ENCODE measurements around the gene PFKP.

The PFKP gene

DNA sequence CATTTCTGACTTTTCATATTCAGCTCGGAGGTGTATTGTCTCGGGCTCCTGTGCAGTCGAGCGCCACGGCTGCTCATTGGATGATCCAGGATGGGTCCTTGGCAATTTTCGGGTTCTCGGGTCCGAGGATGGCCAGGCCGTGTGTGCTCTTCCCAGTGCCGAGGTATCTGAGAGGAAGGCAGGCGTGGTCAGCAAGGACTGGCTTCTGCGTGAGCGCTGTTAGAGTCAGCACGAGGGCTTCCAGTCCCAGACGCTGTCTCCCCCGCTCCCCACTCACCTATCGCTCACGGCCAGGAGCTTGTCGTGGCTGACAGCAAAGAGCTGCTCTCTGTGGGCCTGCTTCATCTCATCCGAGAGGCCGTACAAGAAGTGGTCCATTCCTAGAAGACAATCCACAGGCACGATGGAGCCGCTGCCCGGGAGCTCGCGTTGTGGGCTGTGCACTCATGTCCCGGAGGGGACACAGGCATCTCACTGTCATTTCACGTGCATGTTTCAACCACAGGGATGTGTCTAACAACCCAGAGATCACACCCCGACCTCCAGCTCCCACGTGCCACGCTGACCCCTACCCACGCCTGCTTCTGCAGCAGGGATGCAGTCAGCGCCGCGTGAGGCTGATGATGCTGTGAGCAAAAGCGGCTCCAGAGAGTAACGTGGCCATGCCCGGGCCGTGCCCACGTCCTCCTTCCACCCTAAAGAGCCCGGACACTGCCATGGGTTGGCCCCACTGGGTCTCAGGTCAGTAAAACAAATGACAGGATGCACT, 70.8 kb downstream of the PFKP start:
- DNase-seq, result no peak

DNA sequence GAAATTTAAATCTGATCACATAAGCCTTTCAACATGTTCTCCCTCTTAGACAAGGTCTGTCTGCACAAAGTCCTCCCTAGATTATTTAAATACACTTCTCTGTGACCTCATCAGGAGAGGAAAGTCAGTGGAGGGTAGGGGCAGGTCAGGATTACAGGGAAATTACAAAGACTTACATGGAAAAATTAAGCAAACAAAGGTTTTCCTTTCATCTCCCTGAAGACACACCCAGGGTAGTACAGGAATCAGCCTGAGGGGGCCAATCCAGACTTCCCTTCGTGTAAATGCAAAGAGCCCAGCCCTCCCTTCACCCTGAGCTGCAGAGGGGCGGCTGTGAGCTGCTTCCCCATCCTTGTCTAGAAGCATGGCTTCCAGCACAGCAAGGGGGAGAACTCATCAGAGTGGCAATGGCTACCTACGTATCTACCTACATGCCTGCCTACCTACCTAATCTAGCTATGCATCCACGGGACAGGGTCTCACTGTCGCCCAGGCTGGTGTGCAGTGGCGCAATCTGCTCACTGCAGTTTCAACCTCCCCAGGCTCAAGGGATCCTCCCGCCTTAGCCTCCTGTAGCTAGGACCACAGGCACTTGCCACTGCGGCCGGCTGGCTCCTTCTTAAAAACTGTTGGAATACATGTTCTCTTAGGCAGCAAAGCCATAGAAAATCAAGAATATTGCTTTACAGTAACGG, 72.0 kb downstream of the PFKP start:
- no peak for DNase-seq

DNA sequence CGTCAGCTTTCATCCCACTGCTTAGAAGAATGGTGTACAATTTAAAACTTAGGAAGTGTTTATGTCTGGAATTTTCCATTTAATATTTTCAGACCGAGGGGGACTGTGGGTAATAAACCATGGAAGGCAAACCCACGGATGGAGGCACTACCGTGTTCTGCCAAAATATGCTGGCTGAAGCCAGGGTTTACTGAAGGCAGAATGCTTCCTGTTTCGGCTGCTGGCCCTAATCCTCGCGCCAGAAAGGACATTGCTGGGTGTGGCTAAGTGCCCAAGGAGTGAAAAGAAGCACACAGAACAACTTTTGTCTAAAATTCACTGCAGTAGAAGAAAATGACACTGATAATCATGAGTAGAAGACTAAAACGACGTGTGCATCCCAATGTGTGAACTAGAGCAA, 72.9 kb downstream of the PFKP start:
- DNase-seq, result no peak

DNA sequence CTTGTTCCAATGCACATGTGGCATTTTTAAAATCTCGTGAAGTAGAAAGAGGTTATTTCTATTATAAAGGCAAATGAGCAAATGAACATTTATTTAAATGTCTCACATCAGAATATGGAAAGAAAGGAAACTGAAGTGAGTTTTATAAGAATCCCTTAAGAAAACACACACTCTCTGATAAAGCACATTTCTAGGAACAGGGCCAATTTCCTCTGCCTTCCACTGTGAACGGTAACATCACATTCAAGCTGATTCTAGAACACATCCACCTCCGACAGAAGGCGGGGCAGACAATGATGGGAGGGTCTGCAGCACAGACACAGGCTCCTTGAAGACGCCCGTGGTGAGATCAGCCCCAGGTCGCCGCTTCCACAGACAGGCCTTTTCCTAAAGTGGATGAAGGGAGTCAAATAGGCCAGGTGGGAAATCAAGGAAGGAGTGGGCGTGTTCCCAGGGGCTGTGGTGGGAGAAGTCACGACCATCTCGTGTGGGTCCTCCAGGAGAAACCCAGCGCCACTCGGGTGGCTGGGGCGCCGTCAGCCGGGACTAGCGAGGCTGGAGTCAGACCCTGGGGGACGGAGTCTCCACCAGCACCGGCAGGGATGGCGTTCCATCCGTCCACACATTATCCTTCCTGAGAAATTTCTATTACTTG, 74.1 kb downstream of the PFKP start:
- DNase-seq, result no peak

DNA sequence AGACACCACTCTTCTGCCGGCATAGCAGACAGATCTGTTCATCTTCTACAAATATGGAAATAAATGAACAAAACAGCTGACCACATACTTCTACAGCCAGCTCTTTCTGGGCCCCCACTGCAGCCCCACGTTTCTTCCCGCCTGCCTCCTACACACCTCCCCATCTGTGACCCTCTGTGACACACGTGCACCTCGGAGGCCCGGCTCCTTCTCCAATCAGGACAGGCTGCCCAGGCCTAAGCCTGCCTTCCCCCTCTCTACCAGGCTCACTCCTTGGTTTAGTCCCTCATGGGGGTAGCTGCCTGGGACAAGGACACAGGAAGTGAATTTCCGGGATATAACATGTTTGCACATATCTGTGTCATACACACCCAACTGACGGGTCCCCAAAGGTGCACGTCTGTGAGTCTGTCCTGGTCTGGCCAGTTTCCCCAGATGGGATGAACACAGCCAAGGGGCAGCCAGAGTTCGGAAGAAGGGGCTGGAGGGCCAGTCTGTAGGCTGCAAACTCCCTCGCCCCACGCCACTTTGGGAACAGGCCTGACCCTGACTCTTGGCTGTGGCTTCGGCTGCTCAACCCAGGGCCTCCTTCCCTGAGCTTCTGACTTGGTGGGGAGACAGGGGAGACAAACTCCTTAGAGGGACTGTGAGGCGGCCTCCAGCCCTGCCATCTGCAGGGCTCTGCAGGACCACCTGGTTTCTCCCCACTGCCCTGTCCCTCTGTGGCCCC, 75.0 kb downstream of the PFKP start:
- no peak for DNase-seq

DNA sequence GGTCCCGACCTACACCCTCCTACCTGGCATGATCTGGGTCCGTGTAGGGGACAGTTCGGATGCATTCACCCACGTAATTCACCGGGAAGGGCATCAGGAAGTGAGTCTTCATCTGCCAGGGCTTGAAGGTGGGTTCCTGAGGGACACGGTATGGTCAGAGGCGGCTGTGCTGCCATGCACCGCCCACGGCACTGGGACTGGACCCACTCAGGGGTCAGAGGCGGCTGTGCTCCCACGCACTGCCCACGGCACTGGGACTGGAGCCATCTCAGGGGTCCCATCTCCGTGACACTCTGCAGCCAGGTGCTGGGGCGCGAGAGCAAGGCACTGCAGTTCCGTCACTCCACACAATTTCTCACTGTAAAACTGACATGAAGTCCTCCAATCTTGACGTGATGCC, 76.0 kb downstream of the PFKP start:
- no peak for DNase-seq

DNA sequence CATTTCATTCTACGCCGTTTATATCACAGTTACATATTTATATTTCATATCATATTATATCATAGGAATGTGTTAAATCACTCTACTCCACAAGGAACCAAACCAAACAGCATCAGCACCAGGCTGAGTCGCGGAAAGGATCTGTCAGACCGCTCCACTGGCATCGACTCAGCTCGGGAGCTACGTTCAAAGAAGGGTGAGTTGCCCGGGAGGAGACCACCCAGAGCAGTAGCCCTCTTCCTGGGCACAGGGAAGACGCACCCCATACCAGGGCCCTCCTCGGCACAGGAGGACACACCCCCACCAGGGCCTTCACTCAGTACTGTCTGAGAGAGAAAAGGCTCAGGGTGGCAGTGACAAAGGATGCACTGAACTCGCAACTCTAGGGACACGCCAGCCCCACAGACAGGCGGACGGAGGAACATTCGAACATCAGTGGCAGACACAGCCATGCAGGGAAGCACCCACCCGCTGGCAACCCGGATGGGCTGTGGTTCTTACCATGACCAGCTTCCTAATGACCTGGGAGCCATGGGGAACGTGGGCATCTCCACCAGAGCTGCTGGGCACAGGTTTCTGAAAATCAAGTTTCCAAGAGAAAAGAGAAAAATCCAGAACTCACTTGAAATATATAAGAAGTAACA, 76.6 kb downstream of the PFKP start:
- no peak for DNase-seq

DNA sequence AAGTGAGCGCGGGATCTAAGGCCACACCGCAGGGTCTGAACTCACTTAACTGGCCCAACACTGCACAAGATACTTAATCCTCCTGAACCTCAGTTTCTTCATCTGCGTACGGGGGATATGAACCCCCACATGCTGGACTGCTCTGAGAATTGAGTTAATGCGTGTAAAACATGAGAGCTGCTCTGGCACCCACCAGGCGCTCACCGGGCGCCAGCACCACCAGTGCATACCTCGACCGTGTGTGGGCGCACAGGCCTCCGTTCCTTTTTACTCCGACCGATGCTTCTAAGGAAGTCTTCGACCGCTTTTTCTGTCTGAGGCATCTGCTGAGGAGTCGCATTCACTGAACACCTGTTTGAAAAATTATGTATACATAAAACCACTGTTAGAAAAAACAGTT, 78.0 kb downstream of the PFKP start:
- DNase-seq, result no peak

DNA sequence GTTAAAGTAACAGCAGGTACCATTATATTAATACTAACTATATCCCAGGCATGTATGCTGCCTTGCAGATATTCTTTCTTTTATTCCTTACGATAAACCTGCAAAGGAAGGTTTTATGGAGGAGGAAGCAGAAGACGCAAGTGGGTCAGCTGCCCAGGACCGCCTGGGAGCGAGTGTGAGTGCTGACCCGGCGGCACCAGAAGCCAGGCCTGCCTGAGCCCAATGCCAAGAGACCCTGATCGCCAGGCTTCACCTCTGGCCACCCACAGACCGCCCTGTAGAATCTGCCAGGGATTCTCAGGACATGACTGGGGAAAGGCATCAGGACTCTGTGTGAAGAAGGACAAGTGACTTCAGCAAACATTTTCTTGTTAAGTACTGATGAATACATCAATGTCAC, 78.9 kb downstream of the PFKP start:
- DNase-seq, result no peak

DNA sequence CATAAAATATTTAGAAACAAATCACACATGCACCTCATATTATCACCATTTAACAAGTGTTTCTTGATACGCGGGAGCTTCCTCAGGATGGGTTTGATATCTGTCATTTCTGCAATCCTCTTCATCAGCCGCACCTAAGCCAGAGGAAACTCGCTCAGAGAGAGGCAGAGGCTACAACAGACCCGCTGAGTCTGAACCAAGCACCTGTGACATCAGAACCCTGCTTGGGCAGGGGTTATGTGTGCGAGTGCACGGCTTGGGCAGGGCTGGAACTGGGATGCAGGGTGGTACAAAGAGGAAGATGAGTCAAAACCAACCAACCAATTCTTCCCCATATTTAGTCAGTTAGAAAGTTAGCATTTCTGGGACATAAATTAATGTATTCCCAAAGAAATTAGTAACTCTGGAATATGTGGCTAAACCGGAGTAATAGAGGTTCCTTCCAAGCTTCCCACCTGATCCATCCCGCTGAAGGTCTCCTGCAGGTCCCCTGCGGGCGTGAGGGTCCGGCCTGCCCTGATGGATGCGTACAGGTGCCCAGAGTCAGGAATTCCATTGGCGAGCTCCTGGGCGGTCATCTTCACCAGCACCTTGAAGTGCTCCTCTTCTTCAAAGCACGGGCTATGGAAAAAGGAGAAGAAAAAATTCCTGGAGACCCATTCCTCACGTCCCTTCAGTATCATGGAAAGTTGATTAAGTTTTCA, 79.9 kb downstream of the PFKP start:
- DNase-seq, result no peak

DNA sequence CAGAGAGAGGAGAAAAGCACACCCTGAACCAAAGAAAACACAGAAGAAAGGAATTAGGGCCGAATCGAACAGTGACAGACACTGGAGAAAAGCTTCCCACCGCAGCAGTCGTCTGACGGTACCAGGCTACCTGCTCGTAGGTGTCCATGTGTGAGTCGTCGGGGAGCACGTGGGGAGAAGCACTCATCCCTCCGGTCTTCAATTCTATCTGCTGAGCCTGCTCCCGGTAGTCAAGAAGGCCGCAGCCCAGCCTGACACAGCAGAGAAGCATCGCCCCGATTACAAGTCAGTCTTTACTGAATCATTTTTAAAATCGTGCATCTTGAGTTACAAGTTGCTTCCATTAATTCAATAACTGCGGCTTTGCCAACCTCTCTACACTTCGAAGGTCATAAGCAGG, 80.7 kb downstream of the PFKP start:
- no peak for DNase-seq

DNA sequence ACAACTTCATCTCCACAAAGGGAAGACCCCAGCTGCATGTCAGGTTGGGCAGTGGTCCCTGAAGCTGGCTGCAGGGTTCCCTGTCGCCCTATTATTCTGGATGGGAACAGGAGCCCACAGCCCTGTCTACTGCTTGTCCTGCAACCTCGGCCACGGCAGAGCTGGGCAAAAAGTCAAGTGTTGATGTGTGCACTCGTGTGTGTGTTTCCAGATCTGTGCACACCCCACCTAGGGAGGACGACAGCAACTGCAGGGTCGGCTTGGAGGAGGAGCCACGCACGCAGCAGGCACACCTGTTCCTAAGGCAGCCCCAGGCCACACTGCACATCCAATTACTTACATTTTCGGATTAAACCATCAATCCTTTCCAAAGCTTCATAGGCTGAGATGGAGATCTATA, 81.6 kb downstream of the PFKP start:
- DNase-seq, result no peak

DNA sequence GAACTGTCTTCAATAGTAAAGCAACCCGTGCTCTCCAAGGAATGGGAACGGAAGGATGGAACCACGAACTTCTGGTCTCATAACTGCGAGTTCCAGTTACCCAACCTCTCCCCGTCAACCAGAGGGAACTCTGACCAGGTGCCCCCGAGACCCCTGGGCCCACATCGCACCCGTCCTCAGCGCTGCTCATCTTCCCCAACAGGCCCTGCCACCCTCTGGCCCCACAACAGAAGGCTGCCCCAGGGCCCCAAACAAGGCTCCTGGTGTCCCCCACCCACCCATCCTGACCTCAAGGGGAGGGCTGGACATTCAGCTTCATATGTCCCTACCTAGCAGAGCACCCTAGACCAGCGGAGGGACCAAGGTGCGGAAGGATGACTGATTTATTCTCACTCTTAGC, 82.6 kb downstream of the PFKP start:
- no peak for DNase-seq

DNA sequence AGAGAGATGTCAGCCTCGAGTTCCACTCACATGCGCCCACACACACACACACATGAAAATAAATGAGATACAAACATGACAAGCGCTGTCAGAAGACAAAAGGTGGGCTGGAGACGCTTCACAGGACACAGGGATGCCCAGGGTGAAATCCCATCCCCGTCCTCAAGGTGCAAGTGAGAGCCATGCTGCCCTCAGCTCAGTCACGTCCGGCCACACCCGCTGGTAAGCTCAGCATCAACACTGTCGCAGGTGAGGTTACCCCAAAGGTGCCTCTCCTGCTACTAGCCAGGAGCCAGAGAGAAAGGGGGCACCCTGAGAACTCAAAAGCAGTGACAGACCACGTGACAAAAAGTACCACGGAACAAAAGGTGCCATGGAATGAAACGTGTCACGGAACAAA, 83.0 kb downstream of the PFKP start:
- no peak for DNase-seq

DNA sequence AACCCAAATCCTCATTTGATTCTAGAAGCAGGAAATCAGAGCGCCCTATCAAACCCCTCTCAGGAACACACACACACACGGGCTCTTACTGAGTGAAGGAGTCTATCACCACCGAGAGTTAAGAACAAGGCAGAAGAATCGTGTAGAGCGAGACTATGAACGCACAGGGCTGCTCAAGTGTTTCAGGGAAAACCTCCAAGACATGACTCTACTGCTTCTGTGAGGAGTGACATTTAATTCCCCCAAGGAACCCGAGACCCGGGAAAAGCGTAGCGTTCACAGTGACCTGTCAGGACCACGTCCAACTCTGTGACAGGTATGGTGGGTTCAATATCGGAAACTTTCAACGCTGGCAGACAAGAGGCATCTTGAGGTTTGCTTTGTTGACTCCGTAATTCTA, 83.6 kb downstream of the PFKP start:
- no peak for DNase-seq

DNA sequence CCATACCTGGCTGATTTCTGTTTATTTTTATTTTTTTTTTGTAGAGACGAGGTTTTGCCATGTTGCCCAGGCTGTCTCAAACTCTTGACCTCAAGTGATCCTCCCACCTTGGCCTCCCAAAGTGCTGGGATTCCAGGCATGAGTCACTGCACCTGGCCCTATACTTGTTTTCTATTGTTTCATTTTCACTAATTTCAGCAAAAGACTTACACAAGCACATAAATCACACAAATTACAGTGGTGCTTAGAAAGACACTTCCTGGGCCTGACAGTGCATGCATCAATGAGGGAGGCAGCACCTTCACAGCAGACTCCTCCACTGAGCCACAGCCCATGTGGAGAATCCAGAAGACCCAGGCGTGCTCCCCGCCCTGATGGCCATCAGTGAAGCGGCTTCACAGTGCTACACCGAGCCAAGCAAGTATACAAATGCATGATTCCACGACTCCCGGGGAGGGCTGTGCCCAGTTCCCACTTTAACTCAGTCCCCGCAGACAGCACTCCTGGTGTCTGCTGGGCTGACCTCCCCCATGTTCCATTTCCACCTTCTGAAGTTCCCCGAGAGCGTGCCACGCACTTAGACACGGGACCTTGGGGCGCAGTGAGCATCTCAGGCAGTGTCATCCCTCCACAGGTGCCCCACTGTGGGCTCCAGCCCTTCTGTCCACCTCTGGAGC, 84.7 kb downstream of the PFKP start:
- no peak for DNase-seq

DNA sequence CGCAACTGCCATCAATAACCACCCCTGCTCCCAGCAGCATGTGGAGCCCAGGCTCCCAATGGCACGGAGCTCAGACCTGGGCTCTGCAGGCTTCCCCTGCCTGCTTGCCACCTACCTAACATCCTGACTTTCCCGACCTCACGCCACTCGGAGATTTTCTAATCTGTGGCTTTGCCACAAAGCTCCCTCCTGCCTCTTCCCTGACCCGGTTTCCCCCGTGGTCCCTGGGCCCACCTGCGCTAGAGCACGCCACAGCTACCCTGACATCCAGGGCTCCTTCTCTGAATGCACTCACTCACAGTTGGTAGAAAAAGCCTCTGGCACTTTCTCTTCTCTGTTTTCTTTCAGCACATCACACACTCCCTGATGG, 85.2 kb downstream of the PFKP start:
- DNase-seq, result no peak

DNA sequence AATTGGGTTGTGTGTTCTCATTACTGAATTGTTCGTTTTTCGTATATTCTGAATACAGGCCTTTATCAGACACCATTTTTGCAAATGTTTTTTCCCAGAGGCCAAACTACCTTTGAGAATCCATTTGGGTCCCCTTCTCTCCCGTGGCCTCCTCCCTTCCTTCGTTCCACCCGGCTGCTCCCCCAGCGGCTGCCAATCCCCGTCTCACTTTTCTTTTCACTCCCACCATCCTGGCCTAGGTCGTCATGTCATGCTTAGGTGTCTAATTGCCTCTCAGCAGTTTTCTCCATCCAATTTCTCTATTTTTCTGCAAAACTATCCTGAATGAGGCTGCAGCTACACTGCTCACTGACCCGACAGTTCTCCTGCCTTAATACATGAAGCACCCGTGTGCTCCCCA, 87.3 kb downstream of the PFKP start:
- no peak for DNase-seq

DNA sequence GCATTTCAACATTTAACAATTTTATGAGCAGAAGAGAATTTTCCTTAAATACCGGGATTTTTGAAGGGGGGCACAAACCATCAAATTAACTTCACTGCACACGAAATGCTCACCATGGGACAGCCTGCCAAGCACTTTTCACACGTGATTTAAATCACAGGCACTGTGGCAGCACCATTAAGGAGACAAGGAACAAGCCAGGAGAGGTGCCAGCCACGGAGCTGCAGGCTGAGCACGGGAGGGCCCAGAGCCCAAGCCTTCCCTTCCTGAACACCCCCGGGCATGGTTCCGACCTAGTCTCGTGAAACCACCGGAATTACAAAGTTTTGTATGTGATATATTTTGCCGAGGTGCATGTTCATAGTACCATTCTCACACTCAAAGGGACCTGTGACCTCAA, 91.8 kb downstream of the PFKP start:
- DNase-seq, result no peak

DNA sequence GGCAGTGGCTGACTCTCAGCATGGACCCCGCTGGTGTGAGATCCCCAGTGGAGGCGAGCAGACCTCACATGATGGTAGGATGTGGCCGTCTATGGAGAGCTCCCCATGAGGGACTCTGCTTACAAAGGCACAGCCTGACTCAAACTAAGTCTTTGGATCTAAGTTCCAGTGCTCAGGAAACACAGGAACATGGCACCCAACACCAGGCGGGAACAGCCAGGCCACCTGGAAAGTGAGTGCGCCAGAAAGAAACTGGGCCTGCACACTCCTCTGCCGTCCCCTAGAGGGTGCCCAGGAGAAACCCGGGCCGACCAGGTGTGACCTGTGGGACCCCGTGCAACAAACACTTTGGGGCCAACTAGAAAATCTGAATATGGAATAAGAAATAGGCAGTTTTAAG, 95.2 kb downstream of the PFKP start:
- DNase-seq, result no peak

DNA sequence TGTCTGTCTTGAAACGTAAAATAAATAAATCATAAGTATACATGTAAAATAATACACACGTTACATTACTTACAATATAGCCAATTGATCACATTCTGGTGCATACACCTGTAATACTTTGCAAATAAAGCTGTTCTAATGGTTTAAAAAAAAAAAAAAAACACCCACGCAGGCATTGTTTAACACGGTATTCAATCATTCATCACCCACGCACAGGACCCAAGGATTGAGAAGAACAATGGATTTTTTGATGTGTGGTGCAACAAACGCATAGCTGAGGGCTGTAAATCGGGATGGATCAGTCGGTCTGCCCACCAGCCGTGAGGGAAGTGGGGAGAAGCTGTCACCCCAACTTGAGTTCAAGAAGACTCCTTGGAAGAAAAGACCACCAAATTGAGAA, 96.5 kb downstream of the PFKP start:
- no peak for DNase-seq

DNA sequence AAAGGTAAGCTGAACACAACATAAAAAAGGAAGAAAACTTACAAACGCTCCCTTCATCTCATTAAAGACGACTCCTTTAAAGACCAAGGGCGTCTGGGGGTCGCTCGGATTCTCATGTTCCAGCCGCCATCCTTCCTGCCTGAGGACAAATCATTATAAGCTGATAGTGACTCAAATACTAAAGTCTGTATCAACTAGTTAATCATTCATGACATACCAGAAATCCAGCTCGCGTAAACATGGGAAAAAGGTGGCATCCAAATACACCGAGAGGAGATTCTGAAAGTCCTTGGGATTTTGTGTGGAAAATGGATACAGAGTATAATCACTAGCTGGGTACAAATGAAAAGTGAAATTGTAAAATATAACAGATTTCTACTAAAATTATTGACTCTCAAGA, 97.8 kb downstream of the PFKP start:
- DNase-seq, result no peak

Data from stimulated activated CD4-positive, alpha-beta T cell treated with anti-CD3 and anti-CD28 coated beads, Interleukin-2, amount 100 ng/mL, for 48 hours (primary cell).